Putamen (tissue), 1 donor: ENCODE data around the gene EYA2.

Experiments
- DNase-seq: peaks from one replicate; pipeline ENCODE4 v3.0.0-alpha.2; 2016; ENCODE audit warnings: low spot score

EYA2 gene

DNA sequence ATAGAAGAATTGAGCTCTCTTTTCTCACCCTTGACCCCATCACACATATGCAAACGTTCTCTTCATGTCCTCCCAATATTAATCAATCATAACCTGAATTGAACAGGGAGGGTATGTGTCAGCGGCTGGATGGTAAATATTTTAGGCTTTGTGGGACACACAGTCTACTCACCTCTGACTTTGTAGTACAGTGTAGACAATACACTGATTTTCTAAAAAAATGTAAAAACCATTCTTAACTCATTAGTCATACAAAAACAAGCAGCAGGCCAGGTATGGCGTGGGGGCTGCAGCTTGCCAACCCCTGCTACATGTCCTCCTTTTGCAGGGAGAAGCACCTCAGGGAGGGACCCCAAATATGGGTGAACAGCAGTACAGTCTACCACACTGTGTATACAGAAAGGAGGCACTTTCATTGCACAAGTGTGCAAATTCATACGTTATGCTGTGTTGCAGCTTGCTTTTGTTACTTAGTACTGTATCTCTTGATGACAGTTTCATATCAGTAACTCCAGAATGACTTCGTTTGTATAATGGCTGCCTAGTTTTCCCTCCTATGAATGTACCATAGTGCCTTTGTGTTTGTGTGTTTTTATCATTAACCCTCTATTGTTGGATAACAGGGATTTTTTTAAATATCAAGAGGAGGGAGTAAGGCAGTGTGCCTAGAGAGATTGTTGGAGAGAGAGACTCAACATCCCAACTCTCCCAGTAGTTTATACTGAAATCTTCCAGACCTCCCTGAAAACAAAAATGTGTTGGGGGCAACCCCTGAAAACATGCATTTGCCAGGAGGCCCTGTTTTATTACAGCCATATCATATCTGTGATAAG lies 247.5 kb downstream of the EYA2 start:
- no peak for DNase-seq

DNA sequence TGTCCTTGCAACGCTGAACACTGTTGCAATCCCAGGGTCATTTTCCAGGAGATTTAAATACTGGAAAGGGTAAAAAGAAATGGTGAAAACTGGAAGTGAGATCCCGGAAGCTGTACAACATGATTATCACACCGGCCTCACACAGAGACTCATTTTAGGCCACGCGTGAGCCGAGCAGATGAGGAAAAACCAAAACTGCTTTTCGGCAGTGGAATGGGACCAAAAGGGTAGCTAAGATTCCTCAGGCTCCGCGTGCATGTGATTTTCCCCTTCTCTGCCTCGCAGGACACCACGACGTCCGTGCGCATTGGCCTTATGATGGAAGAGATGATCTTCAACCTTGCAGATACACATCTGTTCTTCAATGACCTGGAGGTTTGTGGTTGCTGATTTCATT lies 248.1 kb downstream of the EYA2 start:
- no peak for DNase-seq

DNA sequence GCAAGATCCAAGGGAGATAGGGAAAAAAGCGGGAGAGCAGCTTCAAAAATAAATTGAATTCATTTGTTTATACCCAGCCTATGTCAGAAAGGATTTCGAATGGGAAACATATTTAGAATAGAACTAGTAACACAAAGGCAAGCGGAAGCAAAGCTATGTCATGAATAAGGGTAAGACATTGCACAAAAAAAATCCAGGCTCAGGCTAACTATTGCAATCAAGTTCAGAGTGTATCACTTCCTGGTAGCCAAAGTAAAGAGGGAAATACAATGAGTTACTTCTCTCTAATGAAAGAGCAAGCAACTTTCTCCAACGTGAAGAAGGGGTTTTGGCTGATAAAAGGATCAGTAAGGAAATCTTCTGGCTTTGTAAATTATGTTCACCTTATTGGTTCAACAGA lies 249.0 kb downstream of the EYA2 start:
- DNase-seq, result no peak

DNA sequence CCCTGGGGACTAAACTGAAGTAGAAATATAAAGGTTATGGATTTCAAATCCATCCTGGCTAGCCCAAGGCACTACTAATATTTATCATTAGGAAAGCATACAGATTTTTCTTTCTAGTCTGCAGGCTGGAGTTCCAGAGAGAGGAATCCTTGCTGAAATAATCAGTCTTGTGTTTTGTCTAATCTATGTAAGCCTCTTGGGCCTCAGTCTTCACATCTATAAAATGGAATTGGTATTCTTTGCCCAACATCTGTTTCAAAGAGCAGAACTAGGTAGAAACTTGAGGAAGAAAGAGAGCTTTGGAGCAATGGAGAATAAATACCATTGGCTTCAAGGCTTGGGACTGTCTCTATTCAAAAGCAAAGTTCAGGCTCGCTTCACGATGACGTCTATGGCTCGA lies 249.8 kb downstream of the EYA2 start:
- no peak for DNase-seq

DNA sequence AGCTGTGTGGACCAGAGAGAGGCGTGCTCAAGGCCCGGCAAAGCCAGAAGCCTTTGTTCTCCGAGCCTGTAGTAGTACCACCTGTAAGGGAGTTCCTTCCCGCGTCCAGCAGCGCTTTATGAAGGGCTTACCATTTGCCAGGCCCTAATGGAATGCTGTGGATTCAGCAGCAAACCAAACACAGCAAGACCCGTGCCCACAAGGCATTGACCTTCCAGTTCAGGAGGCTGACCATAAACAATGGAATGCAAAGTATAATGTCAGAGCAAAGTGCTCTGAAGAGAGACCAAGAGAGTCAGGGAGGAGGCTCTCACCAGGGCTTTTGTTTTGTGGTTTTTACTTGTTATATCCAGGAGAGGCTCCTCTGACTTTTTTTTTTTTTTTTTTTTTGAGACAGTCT lies 252.0 kb downstream of the EYA2 start:
- DNase-seq, result no peak

DNA sequence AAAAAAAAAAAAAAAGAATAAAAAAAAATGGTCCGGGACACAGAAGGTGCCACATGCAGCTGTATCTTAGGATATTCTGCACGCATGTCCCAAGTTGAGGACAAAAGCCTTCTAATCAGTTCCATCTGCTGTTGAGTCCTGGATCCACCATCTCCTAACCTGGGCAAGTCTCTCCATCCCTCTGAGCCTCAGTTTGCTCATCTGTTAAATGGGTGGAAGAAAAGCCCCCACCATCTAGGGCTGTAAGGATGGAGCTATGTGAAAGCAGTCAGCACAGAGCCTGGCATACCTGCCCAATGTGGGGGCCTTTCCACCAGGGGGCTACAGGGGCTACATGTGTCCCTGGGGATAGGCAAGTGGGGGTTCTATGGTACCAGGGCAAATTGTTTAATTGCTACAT lies 253.4 kb downstream of the EYA2 start:
- no peak for DNase-seq

DNA sequence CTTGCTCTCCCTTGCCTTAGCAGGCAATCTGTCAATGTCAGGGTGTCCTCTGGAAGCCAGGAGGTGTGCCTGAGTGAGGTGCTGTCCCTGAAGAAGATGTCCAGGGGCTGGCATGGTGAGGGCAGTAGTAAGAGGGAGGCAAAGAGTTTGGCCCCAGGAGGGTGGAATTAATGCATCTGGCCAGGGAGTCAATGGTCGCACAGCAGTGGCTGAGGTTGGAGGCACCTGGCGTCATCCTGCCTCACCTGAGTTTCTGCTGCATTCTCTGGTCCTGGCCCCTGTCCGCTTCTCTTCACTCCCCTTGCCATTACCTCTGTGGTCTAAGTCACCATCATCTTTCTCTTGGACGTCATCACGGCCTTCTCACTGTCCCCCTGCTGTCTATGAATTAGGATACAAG lies 255.3 kb downstream of the EYA2 start:
- no peak for DNase-seq

DNA sequence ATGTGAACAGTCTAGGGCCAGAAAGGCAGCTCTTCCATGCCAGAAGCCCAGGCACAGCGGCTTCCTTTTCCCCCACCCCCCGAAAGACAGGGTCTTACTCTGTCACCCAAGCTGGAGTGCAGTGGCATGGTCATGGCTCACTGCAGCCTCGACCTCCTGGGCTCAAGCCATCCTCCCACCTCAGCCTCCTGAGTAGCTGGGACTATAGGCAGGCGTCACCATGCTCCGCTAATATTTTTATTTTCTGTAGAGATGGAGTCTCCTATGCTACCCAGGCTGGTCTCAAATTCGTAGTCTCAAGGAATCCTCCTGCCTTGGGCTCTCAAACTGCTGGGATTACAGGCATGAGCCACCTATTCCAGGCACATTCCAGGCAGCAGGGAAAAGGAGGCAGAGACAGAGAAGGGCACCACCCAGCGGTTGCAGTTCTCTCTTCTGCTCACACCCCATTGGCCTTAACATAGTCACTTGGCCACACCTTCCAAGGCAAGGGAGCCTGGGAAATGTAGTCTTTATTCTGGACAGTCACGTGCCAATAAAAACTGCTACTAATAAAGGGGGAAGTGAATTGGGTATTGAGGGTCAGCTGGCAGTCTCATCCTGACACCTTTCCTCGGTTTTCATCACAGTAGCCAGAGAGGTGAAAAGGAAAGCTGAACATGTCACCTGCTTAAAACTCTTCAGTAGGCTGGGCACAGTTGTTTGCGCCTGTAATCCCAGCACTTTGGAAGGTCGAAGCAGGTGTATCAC lies 255.9 kb downstream of the EYA2 start:
- DNase-seq, result no peak

DNA sequence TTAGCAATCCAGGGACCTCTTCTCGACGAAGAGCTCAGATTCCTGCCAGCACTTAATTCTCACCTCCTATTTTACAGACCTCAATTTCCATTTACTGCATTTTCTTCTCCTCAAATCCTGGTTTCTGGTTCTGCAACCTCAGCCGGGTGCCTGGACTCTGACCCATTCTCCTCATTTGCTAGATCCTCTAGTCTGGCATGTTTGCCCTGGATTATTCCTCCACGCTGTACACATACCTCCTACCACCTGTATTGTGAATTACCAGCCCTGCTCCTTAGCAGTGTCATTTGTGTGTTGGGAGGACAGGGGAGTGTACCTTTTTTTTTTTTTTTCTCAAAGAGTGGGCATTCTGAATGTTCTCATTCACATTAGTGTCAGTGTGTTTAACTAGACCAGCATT lies 257.4 kb downstream of the EYA2 start:
- DNase-seq, result no peak

DNA sequence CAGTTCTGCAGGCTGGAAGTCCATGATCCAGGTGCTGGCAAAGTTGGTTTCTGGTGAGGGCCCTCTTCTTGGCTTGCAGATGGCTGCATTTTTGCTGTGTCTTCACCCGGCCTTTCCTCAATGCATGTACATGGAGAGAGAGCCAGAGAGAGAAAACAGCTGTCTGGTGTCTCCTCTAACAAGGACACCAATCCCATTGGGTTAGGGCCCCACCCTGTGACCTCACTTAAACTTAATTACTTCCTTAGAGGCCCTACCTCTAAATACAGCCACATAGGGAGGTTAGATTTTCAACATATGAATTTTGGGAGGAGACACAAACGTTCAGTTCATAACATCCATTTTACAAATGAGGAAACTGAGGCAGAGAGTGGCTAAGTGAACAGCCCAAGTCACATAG lies 259.4 kb downstream of the EYA2 start:
- no peak for DNase-seq

DNA sequence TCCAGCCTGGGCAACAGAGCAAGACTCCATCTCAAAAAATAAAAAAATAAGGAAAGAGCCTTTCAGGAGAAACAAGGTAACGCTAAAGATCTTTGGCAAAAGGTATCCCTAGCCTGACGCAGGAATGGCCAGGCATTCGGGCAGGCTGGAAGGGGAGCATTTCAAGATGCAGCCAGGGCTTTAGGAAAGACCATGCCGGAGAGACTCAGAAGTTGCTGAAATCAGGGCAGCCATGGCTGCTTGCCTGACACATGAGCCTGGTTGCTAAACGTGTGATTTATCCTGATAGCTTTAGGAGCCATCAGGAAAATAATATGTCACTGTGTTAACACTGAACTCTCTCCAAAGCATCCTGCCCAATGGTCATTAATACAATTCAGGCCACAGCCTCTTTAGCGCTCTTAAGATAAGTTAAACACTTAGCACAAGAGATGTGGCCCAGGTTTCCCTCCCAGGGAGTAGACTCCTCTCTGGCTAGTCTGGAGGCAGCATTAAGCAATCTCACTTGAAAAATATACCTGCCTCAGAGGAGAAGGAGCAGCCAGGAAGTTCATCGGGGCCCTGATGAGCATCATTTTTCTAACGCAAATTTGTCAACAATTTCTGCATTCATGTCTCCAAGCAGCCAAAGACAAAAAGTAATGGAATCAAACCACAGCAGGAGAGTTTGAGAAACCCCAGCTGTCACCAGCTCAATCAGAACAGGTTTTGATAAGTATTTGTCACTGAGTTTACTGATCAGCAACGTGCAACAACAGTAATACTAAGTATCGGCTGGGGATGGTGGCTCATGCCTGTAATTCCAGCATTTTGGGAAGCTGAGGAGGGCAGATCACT lies 261.9 kb downstream of the EYA2 start:
- DNase-seq, result no peak

DNA sequence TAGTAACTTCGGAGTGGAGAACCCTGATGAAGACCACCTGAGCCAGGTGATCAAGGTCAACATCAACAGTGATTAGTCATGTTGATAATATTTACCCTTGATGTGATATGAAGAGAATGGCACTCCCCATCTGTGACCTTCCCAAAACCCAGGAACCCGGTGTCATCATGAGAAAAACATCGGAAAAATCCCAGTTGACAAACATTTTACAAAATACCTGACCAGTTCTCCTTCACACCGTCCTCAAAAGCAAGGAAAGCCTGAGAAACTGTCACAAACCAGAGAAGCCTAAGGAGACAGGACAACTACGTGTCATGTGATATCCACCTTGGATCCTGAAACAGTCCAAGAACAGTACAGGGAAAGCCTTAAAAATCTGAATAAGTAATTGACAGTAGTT lies 264.5 kb downstream of the EYA2 start:
- no peak for DNase-seq

DNA sequence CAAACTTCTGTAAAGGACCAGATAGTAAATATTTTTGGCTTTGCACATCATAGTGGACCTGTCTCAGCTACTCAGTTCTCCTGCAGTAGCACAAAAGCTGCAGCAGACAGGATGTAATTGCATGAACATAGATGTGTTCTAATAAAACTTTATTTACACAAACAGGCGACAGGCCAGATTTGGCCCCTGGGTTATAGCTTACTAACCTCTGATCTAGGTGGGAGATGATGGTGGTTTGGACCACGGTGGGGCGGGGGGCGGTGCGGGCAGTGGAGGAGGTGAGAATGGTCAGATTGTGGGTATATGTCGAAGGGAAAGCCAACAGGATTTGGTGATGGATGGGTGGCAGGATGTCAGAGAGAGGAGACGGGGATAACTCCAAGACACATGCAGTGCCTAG lies 265.6 kb downstream of the EYA2 start:
- no peak for DNase-seq

DNA sequence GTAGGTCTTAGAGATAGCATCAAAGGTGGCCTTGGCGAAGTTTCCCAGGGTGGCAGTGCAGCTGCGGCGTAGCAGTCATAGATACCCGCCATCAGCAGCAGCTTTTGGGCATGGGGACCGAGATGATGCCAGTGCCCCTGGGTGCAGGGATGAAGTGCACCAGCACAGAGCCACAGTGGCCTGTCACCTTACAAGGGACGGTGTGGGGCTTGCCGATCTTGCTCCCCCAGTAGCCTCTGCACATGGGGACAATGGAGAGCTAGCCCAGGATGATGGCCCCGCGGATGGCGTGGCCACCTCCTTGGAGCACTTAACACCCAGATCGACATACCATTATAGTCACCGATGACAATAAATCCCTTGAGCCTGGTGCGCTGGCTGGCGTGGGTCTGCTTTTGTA lies 266.3 kb downstream of the EYA2 start:
- DNase-seq, result no peak

DNA sequence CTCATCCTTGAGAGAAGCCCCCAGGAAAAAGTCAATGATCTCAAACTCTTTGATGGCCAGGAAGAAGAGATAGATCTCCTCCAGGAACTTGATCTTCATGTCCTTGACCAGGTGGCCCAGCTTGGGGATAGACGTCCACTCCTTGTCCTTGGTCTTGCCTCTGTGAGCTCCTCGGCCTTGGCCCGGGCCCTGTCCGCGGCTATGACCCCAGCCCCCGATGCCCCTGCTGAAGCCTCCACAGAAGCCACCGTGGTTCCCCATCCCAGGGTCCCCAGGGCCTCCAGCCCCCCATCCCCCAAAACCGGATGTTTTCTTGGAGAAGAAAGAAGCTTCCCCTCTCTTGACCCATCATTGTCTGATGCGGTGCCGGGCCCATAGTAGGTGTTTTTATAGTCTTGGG lies 266.8 kb downstream of the EYA2 start:
- no peak for DNase-seq

DNA sequence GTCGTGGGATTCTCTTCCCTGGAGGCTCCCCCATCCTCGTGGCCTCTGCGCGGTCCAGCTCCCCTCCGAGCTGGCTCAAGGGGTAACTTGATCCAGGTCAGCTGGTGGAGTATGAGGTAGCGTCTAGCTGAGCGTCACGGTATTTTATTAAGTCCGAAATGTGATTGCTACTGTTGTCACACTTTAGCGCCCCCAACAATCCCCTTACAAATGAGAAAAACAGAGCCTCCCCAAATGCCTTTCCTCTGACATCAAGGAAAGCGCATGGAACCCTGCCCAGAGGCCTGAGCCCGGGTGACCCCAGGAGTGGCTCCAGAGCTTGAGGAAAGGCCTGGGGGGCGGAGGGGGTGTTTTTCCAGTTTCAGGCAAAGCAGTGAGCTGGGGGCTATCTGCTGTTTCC lies 269.5 kb downstream of the EYA2 start:
- DNase-seq, result no peak

DNA sequence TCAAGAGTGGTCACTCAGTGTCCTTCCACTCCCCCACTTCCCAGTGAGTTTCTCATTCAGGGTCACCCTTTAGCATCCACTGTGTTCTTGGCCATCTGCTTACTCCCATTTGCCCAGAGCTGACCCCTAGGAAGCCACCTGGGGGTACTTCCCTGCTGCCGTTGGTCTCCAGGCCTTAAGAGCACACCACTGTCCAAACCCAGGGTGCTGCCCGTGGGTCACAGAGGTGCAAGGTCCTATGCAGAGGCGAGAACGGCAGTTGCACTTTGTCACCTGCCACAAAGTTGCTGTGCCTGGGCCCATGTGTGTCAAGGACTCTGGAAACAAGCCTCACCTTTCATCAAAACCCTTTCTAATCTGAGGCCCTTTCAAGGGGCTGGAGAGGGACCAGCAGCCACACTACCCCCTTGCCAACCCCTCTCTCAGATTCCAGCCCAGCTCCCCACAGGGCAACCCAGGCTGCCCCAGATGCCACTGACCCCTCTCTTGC lies 270.8 kb downstream of the EYA2 start:
- no peak for DNase-seq

DNA sequence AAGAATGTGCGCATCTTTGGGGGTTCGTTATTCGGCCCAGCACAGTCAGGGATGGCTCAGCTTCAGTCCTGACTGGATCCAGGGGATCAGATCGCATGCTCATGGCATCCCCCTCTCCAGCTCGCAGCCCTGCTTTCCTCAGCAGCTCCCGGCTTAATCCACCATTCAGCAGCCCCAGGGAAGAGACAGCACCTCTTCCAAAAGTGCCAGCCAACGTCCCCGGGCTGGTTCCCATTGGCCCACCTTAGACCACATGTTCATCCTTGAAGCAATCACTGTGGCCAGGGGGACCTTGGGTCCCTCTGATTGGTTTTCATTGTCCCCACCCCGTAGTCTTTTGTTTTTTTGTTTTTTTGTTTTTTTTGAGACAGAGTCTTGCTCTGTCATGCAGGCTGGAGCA lies 273.2 kb downstream of the EYA2 start:
- DNase-seq, result no peak

DNA sequence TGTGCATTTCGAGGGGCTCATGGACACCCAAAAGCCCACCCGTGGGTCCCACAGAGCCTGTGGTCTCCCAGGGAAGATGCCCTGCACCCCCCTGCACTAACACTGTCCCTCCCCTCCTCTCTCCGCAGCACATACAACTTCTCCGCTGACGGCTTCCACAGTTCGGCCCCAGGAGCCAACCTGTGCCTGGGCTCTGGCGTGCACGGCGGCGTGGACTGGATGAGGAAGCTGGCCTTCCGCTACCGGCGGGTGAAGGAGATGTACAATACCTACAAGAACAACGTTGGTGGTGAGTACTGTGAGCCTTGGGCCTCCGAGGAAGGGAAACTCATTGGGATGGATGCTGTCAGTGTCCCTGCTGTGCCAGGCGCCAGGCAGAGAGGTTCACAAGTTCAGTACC lies 277.9 kb downstream of the EYA2 start:
- no peak for DNase-seq

DNA sequence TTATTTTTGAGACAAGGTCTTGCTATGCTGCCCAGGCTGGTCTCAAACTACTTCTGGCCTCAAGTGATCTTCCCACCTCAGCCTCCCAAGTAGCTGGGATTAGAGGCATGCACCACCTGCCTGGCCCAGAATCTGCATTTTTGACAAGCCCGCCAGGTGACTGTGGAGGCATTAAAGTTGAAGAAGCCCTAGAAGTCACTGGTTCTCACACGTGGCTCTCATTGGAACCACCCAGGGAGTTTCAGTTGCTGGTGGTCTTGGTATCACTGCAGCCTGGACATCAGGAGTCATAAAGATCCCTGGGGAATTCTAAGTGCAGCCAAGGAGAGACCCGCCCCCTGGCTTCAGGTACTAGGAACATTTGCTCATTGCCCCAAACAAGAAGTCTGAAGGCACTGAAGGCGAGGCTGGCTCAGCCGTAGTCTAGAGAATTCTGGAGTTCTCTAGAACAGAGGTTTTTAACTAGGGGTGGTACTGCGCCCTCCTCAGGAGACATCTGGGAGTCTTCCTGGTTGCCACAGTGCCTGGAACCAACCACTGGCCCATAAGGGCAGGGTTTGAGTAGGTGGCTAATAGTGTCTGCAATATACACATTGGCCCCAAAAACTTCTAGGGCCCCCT lies 279.1 kb downstream of the EYA2 start:
- DNase-seq, result no peak

DNA sequence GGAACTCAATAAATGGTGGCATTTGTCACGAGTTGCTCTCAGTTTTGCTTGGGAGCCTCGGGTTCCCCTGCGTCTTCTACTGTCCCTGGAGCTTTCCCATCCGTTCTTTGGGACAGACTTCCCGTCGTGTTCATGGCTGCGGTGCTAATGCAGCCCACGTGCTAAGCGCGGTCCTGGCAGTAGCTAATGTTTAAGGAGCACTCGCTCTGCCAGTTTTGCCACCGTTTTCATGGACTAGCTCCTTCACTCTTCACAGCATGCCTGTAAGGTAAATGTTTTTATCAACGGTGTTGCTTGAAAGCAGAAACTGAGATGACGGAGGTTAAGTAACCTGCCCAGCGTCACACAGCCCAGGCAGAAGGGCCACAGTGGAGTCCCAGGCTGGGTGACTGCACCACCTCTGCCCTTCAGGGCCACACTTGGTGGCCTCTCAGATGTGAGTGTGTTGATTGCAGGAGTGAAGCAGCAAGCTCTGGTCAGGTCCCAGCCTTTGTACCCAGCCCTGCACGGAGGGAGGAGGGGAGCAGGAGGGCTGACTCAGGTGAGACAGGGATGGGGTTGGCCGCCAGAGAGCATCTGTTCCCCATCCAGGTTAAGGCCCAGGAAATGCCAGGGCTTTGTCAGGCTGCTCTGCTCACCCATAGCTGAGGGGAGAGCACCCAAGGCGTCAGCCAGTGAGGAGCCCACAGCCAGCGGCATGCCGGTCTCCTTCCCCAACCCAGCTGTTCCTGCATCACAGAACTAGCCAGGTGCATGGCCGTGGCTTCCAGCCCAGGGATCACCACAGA lies 280.0 kb downstream of the EYA2 start:
- no peak for DNase-seq
